Hepatocyte (in vitro differentiated cells): ENCODE measurements around the gene AVEN. TPM values are rescaled to one million over a fixed set of nuclear protein-coding genes. Genes with fewer than 3 reads are reported as not detected.

Experiments used
- DNase-seq: peaks from one replicate; pipeline ENCODE4 v3.0.0-alpha.2; 2016; ENCODE audit warnings: low spot score
- H2AFZ ChIP-seq: fragments of 200-600 bp; sonication (generic); 2 replicates; pipeline ENCODE4 v1.6.0; 2016; ENCODE audit warnings: antibody characterized with exemption, mild to moderate bottlenecking
- H3K27ac ChIP-seq: fragments of 200-600 bp; sonication (generic); 2 replicates; pipeline ENCODE4 v1.5.1; 2016; ENCODE audit warnings: mild to moderate bottlenecking
- H3K27me3 ChIP-seq: fragments of 200-600 bp; sonication (generic); 2 replicates; pipeline ENCODE4 v1.6.1; 2016
- H3K36me3 ChIP-seq: fragments of 200-600 bp; sonication (generic); replicated peaks from 2 replicates; pipeline ENCODE4 v1.5.1; 2016; ENCODE audit warnings: low read depth; ENCODE audit not compliant: insufficient read depth
- H3K4me1 ChIP-seq: fragments of 200-600 bp; sonication (generic); 2 replicates; pipeline ENCODE4 v1.5.1; 2016; ENCODE audit warnings: mild to moderate bottlenecking, moderate library complexity; ENCODE audit not compliant: insufficient read depth
- H3K4me2 ChIP-seq: fragments of 200-600 bp; sonication (generic); 2 replicates; pipeline ENCODE4 v1.6.0; 2016
- H3K4me3 ChIP-seq: fragments of 200-600 bp; sonication (generic); 2 replicates; pipeline ENCODE4 v1.5.1; 2016; ENCODE audit warnings: mild to moderate bottlenecking
- H3K79me2 ChIP-seq: fragments of 200-600 bp; sonication (generic); 2 replicates; pipeline ENCODE4 v1.6.0; 2017; ENCODE audit warnings: mild to moderate bottlenecking
- H3K9me2 ChIP-seq: fragments of 200-600 bp; sonication (generic); replicated peaks from 2 replicates; pipeline ENCODE4 v1.6.0; 2017; ENCODE audit warnings: mild to moderate bottlenecking; ENCODE audit not compliant: insufficient read depth
- H3K9me3 ChIP-seq: fragments of 200-600 bp; sonication (generic); 2 replicates; pipeline ENCODE4 v1.5.1; 2016; ENCODE audit warnings: low read depth, mild to moderate bottlenecking
- H4K20me1 ChIP-seq: fragments of 200-600 bp; sonication (generic); 2 replicates; pipeline ENCODE4 v1.6.0; 2016; ENCODE audit warnings: mild to moderate bottlenecking; ENCODE audit not compliant: insufficient read depth, poor library complexity, severe bottlenecking
- CTCF ChIP-seq: fragments of 200-600 bp; sonication (generic); IDR thresholded peaks from 2 replicates; pipeline ENCODE4 v1.5.1; 2016; ENCODE audit warnings: antibody characterized with exemption, mild to moderate bottlenecking; ENCODE audit not compliant: poor library complexity
- EZH2 ChIP-seq: fragments of 200-600 bp; sonication (generic); IDR thresholded peaks from 2 replicates; pipeline ENCODE4 v1.6.1; 2016; ENCODE audit warnings: antibody characterized with exemption, mild to moderate bottlenecking, borderline replicate concordance
- EZH2phosphoT487 ChIP-seq: fragments of 200-600 bp; sonication (generic); IDR thresholded peaks from one replicate; pipeline ENCODE4 v1.6.1; 2018; ENCODE audit warnings: antibody characterized with exemption, mild to moderate bottlenecking, low read depth, moderate library complexity; ENCODE audit not compliant: unreplicated experiment, severe bottlenecking
- WGBS: methylation state at CpG from one replicate; pipeline ENCODE4 v1.1.6; 2016; ENCODE audit warnings: low lambda C conversion rate; ENCODE audit errors: missing lambda C conversion rate; 5-methylcytosine and 5-hydroxymethylcytosine counted together
- polyA plus RNA-seq: library from polyadenylated mRNA; unstranded; fragments of >200 nt; fragmentation: Nextera tagmentation; extraction: Ambion mirVana; gene quantifications from 2 replicates; pipeline ENCODE4 v1.2.1, GENCODE V29; 2016
- total RNA-seq: library from RNA; depleted of rRNA; stranded (reverse); fragments of >200 nt; gene quantifications from 2 replicates; pipeline ENCODE4 v1.2.3, GENCODE V29; 2014

The AVEN gene
- total and polyA plus RNA-seq, 2 experiments from 2014 or later: 14.8 to 16.4 TPM

- Histone ChIP-seq H3K9me2 (no peaks in the 10 kb centered on the region), H3K4me3 (no peak overlapping the region), H3K79me2 (no peaks in the 10 kb centered on the region), H3K4me1 (no peaks in the 10 kb centered on the region), H2AFZ (no peak overlapping the region), H3K27ac (no peak overlapping the region), H3K27me3 (no peaks in the 10 kb centered on the region), H3K36me3 (no peaks in the 10 kb centered on the region), H3K4me2 (no peak overlapping the region), H3K9me3 (no peaks in the 10 kb centered on the region), H4K20me1 (no peaks in the 10 kb centered on the region)
- TF ChIP-seq EZH2 (no peak), CTCF (no peak)
- WGBS: 81% methylated on average over 5 of the region's 5 CpGs
- DNase-seq: no peak
These were observed 104.1 kb downstream of the AVEN start for GRCh38 chr15:33934921-33935320.

GRCh38 chr15:33934396-33934795, 104.6 kb downstream of the AVEN start:
- TF ChIP-seq EZH2: no peak
- TF ChIP-seq EZH2phosphoT487: no peak
- TF ChIP-seq CTCF: no peak
- Histone ChIP-seq H3K27me3 (no peaks in the 10 kb centered on the region), H2AFZ (no peak overlapping the region), H3K27ac (no peak overlapping the region), H3K9me3 (no peaks in the 10 kb centered on the region), H4K20me1 (no peaks in the 10 kb centered on the region), H3K4me1 (no peaks in the 10 kb centered on the region), H3K79me2 (no peaks in the 10 kb centered on the region), H3K4me3 (no peak overlapping the region), H3K36me3 (no peaks in the 10 kb centered on the region), H3K9me2 (no peaks in the 10 kb centered on the region), H3K4me2 (no peak overlapping the region)
- whole genome bisulfite sequencing: 74% methylated on average over 3 of the region's 3 CpGs
- no peak for DNase-seq

DNA sequence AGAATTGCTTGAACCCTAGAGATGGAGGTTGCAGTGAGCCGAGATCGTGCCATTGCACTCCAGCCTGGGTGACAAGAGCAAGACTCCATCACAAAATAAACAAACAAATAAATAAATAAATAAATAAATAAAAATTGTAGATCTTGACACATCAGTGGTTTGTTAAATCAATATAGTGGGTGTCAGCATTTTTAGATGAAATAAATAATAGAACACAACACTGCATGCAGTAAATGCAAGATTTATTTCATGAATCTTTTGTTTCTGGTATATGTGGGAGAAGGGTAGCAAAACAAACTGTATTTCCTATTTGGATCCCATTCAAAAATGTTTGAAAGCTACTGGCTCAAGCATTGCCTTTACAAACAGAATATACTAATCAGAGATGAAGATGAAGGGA, 106.3 kb downstream of the AVEN start:
- Histone ChIP-seq H3K9me2 (no peaks in the 10 kb centered on the region), H3K4me1 (no peaks in the 10 kb centered on the region), H3K36me3 (no peaks in the 10 kb centered on the region), H4K20me1 (no peaks in the 10 kb centered on the region), H3K4me2 (no peak overlapping the region), H3K4me3 (no peak overlapping the region), H2AFZ (no peak overlapping the region), H3K27me3 (no peaks in the 10 kb centered on the region), H3K27ac (no peak overlapping the region), H3K9me3 (no peaks in the 10 kb centered on the region), H3K79me2 (no peaks in the 10 kb centered on the region)
- 100% methylated on average over 2 of the region's 2 CpGs for WGBS
- DNase-seq: no peak
- no peak for TF ChIP-seq EZH2
- TF ChIP-seq EZH2phosphoT487: no peak

- peak overlapping the region; percentile 24 for H2AFZ ChIP-seq
- no peaks in the 10 kb centered on the region for H3K9me3 ChIP-seq
- peak overlapping the region; percentile 46 for H3K4me2 ChIP-seq
- TF ChIP-seq EZH2phosphoT487: no peak
- no peaks in the 10 kb centered on the region for H3K4me1 ChIP-seq
- no peaks in the 10 kb centered on the region for H3K36me3 ChIP-seq
- no peaks in the 10 kb centered on the region for H3K27me3 ChIP-seq
- DNase-seq: peak; percentile 8
- H3K79me2 ChIP-seq: no peaks in the 10 kb centered on the region
- H4K20me1 ChIP-seq: no peaks in the 10 kb centered on the region
- H3K27ac ChIP-seq: no peak overlapping the region
- 54% methylated on average over 4 of the region's 4 CpGs for WGBS
- no peaks in the 10 kb centered on the region for H3K9me2 ChIP-seq
- H3K4me3 ChIP-seq: no peak overlapping the region
These were observed 112.7 kb downstream of the AVEN start for GRCh38 chr15:33926260-33926659.
